Activated CD4-positive, alpha-beta T cell treated with anti-CD3 and anti-CD28 coated beads, Interleukin-2, amount 10 ng/mL, durations not matched to agents 7 days and 5 days (primary cell): ENCODE measurements around the gene TRAF3IP3. TPM values are rescaled to one million over a fixed set of nuclear protein-coding genes. Genes with fewer than 3 reads are reported as not detected.

ENCODE experiments used
- CTCF ChIA-PET: fragments of 350-600 bp; sonication (Branson Sonifier 250); formaldehyde crosslinking; loops from one replicate; lab custom pipeline; 2021; ENCODE audit warnings: antibody characterized with exemption; lab: Charles Lee
- POLR2A ChIA-PET: fragments of 350-600 bp; sonication (Branson Sonifier 250); formaldehyde crosslinking; loops from one replicate; lab custom pipeline; 2021; ENCODE audit warnings: antibody characterized with exemption; lab: Charles Lee
- DNase-seq: peaks from one replicate; pipeline ENCODE4 v3.0.0-alpha.2; 2020
- H3K27ac Mint-ChIP-seq: one replicate; pipeline ENCODE4 v1.8.0; 2021; ENCODE audit warnings: mild to moderate bottlenecking, moderate library complexity, mixed read lengths
- H3K27me3 Mint-ChIP-seq: one replicate; pipeline ENCODE4 v1.8.0; 2021; ENCODE audit warnings: mixed read lengths
- H3K36me3 Mint-ChIP-seq: one replicate; pipeline ENCODE4 v1.8.0; 2021; ENCODE audit warnings: low read depth, mixed read lengths
- H3K4me1 Mint-ChIP-seq: one replicate; pipeline ENCODE4 v1.8.0; 2021; ENCODE audit warnings: mixed read lengths
- H3K4me3 Mint-ChIP-seq: one replicate; pipeline ENCODE4 v1.8.0; 2021; ENCODE audit warnings: mild to moderate bottlenecking, moderate library complexity, mixed read lengths
- H3K9me3 Mint-ChIP-seq: one replicate; pipeline ENCODE4 v1.8.0; 2021; ENCODE audit warnings: mixed read lengths
- total RNA-seq, 2 experiments: library from RNA; stranded (reverse); gene quantifications; one replicate each; pipeline ENCODE4 v1.2.3, GENCODE V29; 2021

TRAF3IP3 gene
- total RNA-seq, 2 experiments from 2014 or later = 426 to 434 TPM

GRCh38 chr1:209770636-209771415 is 15.0 kb downstream of the TRAF3IP3 start:
- H3K4me1 Mint-ChIP-seq = peaks cover 43% of the 10 kb centered on the region
- ChIA-PET POLR2A (no interaction called here), CTCF (no interaction called here)
- H3K4me3 Mint-ChIP-seq = no peak overlapping the region
- H3K36me3 Mint-ChIP-seq = peaks cover 31% of the 10 kb centered on the region
- no peak overlapping the region for H3K27ac Mint-ChIP-seq
- H3K27me3 Mint-ChIP-seq = no peaks in the 10 kb centered on the region
- H3K9me3 Mint-ChIP-seq = no peaks in the 10 kb centered on the region
- DNase-seq = no peak

- H3K27ac Mint-ChIP-seq = no peak overlapping the region
- H3K9me3 Mint-ChIP-seq = no peaks in the 10 kb centered on the region
- peaks cover 30% of the 10 kb centered on the region for H3K36me3 Mint-ChIP-seq
- ChIA-PET CTCF (interaction anchor here (0.8 to 1.6 kb wide), 4 partner anchors 10 to 24 kb away, joined by 3 to 7 read pairs (median 4); partner anchors contain the start of gene C1orf74), POLR2A (interaction anchor here (0.9 to 1.1 kb wide), 2 partner anchors 11 to 15 kb away, joined by 3 read pairs; no protein-coding TSS in a partner anchor)
- no peak for DNase-seq
- H3K4me1 Mint-ChIP-seq = peaks cover 37% of the 10 kb centered on the region
- H3K27me3 Mint-ChIP-seq = no peaks in the 10 kb centered on the region
- H3K4me3 Mint-ChIP-seq = no peak overlapping the region
These were observed 16.3 kb downstream of the TRAF3IP3 start for GRCh38 chr1:209772126-209772525.

GRCh38 chr1:209774592-209774991 is 18.7 kb downstream of the TRAF3IP3 start:
- Mint-ChIP-seq H3K4me3 (no peak overlapping the region), H3K27me3 (no peaks in the 10 kb centered on the region), H3K36me3 (peaks cover 55% of the 10 kb centered on the region), H3K9me3 (no peaks in the 10 kb centered on the region), H3K27ac (peak overlapping the region; percentile 48), H3K4me1 (peaks cover 42% of the 10 kb centered on the region)
- CTCF ChIA-PET = interaction anchor here (0.7 to 1.9 kb wide), 8 partner anchors 9 to 49 kb away, joined by 3 to 9 read pairs (median 4); partner anchors contain the start of gene C1orf74
- DNase-seq = no peak
- POLR2A ChIA-PET = interaction anchor here (0.7 to 1.0 kb wide), 2 partner anchors 8 to 47 kb away, joined by 4 read pairs; no protein-coding TSS in a partner anchor

- ChIA-PET CTCF (interaction anchor here (0.9 to 1.9 kb wide), 6 partner anchors 7 to 48 kb away, joined by 3 to 9 read pairs (median 5); no protein-coding TSS in a partner anchor), POLR2A (no interaction called here)
- no peak overlapping the region for H3K4me3 Mint-ChIP-seq
- H3K27me3 Mint-ChIP-seq = no peaks in the 10 kb centered on the region
- no peaks in the 10 kb centered on the region for H3K9me3 Mint-ChIP-seq
- H3K36me3 Mint-ChIP-seq = peaks cover 64% of the 10 kb centered on the region
- no peak overlapping the region for H3K27ac Mint-ChIP-seq
- H3K4me1 Mint-ChIP-seq = peaks cover 47% of the 10 kb centered on the region
- DNase-seq = no peak
These were observed 19.8 kb downstream of the TRAF3IP3 start for GRCh38 chr1:209775678-209776077.

- Mint-ChIP-seq H3K4me1 (peaks cover 54% of the 10 kb centered on the region), H3K4me3 (no peak overlapping the region), H3K27me3 (no peaks in the 10 kb centered on the region), H3K27ac (peak overlapping the region; percentile 37), H3K9me3 (no peaks in the 10 kb centered on the region), H3K36me3 (peaks cover 80% of the 10 kb centered on the region)
- no peak for DNase-seq
- POLR2A ChIA-PET = interaction anchor here (1.2 kb wide), 1 partner anchor 22 kb away, joined by 3 read pairs; the partner anchor contains the start of gene TRAF3IP3
- CTCF ChIA-PET = interaction anchor here (0.5 to 4.7 kb wide), 3 partner anchors 10 to 21 kb away, joined by 3 to 27 read pairs (median 4); no protein-coding TSS in a partner anchor
These were observed 21.7 kb downstream of the TRAF3IP3 start for GRCh38 chr1:209777587-209777986.

GRCh38 chr1:209778102-209778501 is 22.2 kb downstream of the TRAF3IP3 start:
- Mint-ChIP-seq H3K27ac (no peak overlapping the region), H3K27me3 (no peaks in the 10 kb centered on the region), H3K36me3 (peaks cover 84% of the 10 kb centered on the region), H3K4me1 (peaks cover 59% of the 10 kb centered on the region), H3K9me3 (no peaks in the 10 kb centered on the region), H3K4me3 (no peak overlapping the region)
- no peak for DNase-seq
- ChIA-PET POLR2A (interaction anchor here (1.2 kb wide), 1 partner anchor 22 kb away, joined by 3 read pairs; the partner anchor contains the start of gene TRAF3IP3), CTCF (interaction anchor here (0.5 to 4.7 kb wide), 4 partner anchors 9 to 29 kb away, joined by 3 to 27 read pairs (median 4); no protein-coding TSS in a partner anchor)

GRCh38 chr1:209780268-209780667 is 24.4 kb downstream of the TRAF3IP3 start:
- no peak for DNase-seq
- peaks cover 75% of the 10 kb centered on the region for H3K36me3 Mint-ChIP-seq
- H3K4me1 Mint-ChIP-seq = peaks cover 64% of the 10 kb centered on the region
- POLR2A ChIA-PET = no interaction called here
- H3K27ac Mint-ChIP-seq = peak overlapping the region; percentile 68
- CTCF ChIA-PET = interaction anchor here (1.0 to 4.7 kb wide), 3 partner anchors 12 to 31 kb away, joined by 3 to 27 read pairs (median 6); no protein-coding TSS in a partner anchor
- no peaks in the 10 kb centered on the region for H3K9me3 Mint-ChIP-seq
- peak overlapping the region; percentile 27 for H3K4me3 Mint-ChIP-seq
- no peaks in the 10 kb centered on the region for H3K27me3 Mint-ChIP-seq

GRCh38 chr1:209783386-209783785 is 27.5 kb downstream of the TRAF3IP3 start:
- peak overlapping the region; percentile 92 for H3K27ac Mint-ChIP-seq
- POLR2A ChIA-PET = interaction anchor here (0.6 to 1.6 kb wide), 4 partner anchors 9 to 15 kb away, joined by 3 to 5 read pairs (median 4); no protein-coding TSS in a partner anchor
- CTCF ChIA-PET = interaction anchor here (0.7 to 2.6 kb wide), 7 partner anchors 10 to 44 kb away, joined by 3 to 9 read pairs (median 5); partner anchors contain the start of gene TRAF3IP3
- H3K36me3 Mint-ChIP-seq = peaks cover 46% of the 10 kb centered on the region
- no peak for DNase-seq
- H3K4me1 Mint-ChIP-seq = peaks cover 47% of the 10 kb centered on the region
- H3K4me3 Mint-ChIP-seq = peak overlapping the region; percentile 83
- no peaks in the 10 kb centered on the region for H3K9me3 Mint-ChIP-seq
- H3K27me3 Mint-ChIP-seq = peaks cover 3% of the 10 kb centered on the region

- peaks cover 3% of the 10 kb centered on the region for H3K27me3 Mint-ChIP-seq
- peaks cover 48% of the 10 kb centered on the region for H3K4me1 Mint-ChIP-seq
- POLR2A ChIA-PET = interaction anchor here (1.2 to 1.6 kb wide), 2 partner anchors 16 to 29 kb away, joined by 3 to 4 read pairs; no protein-coding TSS in a partner anchor
- H3K4me3 Mint-ChIP-seq = peak within 1 kb of the TSS; percentile 83
- CTCF ChIA-PET = interaction anchor here (0.8 to 2.6 kb wide), 11 partner anchors 9 to 39 kb away, joined by 3 to 9 read pairs (median 4); partner anchors contain the start of gene TRAF3IP3
- DNase-seq = peak; percentile 99
- peaks cover 35% of the 10 kb centered on the region for H3K36me3 Mint-ChIP-seq
- H3K27ac Mint-ChIP-seq = peak within 1 kb of the TSS; percentile 92
- H3K9me3 Mint-ChIP-seq = no peaks in the 10 kb centered on the region
These were observed 28.7 kb downstream of the TRAF3IP3 start, which contains the start of gene C1orf74 for GRCh38 chr1:209784265-209785169. Gene C1orf74 (minus strand): TSS chr1:209784559. CDS start chr1:209783634, 925 bp downstream.

GRCh38 chr1:209785592-209785991 is 29.7 kb downstream of the TRAF3IP3 start:
- H3K4me1 Mint-ChIP-seq = peaks cover 44% of the 10 kb centered on the region
- H3K9me3 Mint-ChIP-seq = no peaks in the 10 kb centered on the region
- peaks cover 25% of the 10 kb centered on the region for H3K36me3 Mint-ChIP-seq
- DNase-seq = no peak
- ChIA-PET POLR2A (no interaction called here), CTCF (interaction anchor here (1.1 to 1.7 kb wide), 4 partner anchors 11 to 33 kb away, joined by 3 to 5 read pairs (median 4); partner anchors contain the start of gene TRAF3IP3)
- peak overlapping the region; percentile 92 for H3K27ac Mint-ChIP-seq
- H3K4me3 Mint-ChIP-seq = no peak overlapping the region
- H3K27me3 Mint-ChIP-seq = peaks cover 3% of the 10 kb centered on the region

GRCh38 chr1:209786146-209786545 is 30.3 kb downstream of the TRAF3IP3 start:
- H3K36me3 Mint-ChIP-seq = peaks cover 21% of the 10 kb centered on the region
- ChIA-PET POLR2A (no interaction called here), CTCF (interaction anchor here (0.7 to 2.2 kb wide), 4 partner anchors 9 to 37 kb away, joined by 3 to 9 read pairs (median 4); partner anchors contain the start of gene TRAF3IP3)
- DNase-seq = no peak
- H3K27me3 Mint-ChIP-seq = peaks cover 7% of the 10 kb centered on the region
- H3K9me3 Mint-ChIP-seq = no peaks in the 10 kb centered on the region
- H3K4me3 Mint-ChIP-seq = no peak overlapping the region
- no peak overlapping the region for H3K27ac Mint-ChIP-seq
- peaks cover 44% of the 10 kb centered on the region for H3K4me1 Mint-ChIP-seq
